ENCODE measurements around the gene ZNF775.

GRCh38 chr7:150430465-150431085 lies 51.4 kb downstream of the ZNF775 start:
- TF ChIP-seq NFRKB (IDR thresholded peaks at IDR 0.05) (no peak), L3MBTL2 (conservative IDR thresholded peaks at IDR 0.05) (no peak), TARDBP (IDR thresholded peaks at IDR 0.05) (no peak), FOXA1 (IDR thresholded peaks at IDR 0.05) (no peak), HDGF (IDR thresholded peaks at IDR 0.05; ENCODE audit: borderline replicate concordance) (no peak), FOXM1 (IDR thresholded peaks at IDR 0.05; ENCODE audit: borderline replicate concordance) (no peak), BHLHE40 (IDR thresholded peaks at IDR 0.05; ENCODE audit: borderline replicate concordance) (no peak), CTBP1 (IDR thresholded peaks at IDR 0.05; ENCODE audit: borderline replicate concordance) (no peak)
